ENCODE data around the gene LIN28A.
"Not testable (repeated sequence)": the region's sequence is repeated elsewhere in the genome, so short reads cannot be mapped to it uniquely, and the experiment has no call there.

Gene LIN28A

GRCh38 chr1:26372039-26372438, 38.6 kb upstream of the LIN28A start:
- H2AFZ ChIP-seq (ENCODE audit: low read depth, low read length) = no peak overlapping the region
- peaks cover 5% of the 10 kb centered on the region; the same call in 1 of the 2 replicates for H3K4me1 ChIP-seq (ENCODE audit: insufficient read depth, low read length)
- no peaks in the 10 kb centered on the region for H3K36me3 ChIP-seq (ENCODE audit: insufficient read depth, low read length)
- no peak for ATAC-seq (ENCODE audit: insufficient read depth, low read depth)
- H3K27me3 ChIP-seq (ENCODE audit: insufficient read depth, low read length, poor library complexity) = no peaks in the 10 kb centered on the region
- H3K9ac ChIP-seq (ENCODE audit: low read depth, low read length) = no peak overlapping the region
- H4K20me1 ChIP-seq (ENCODE audit: insufficient read depth, low read length) = no peaks in the 10 kb centered on the region
- H3K9me3 ChIP-seq (ENCODE audit: insufficient read depth, low read length, severe bottlenecking) = no peaks in the 10 kb centered on the region
- no peak for DNase-seq
- no peaks in the 10 kb centered on the region for H3K79me2 ChIP-seq (ENCODE audit: insufficient read depth, low read length)
- H3K4me3 ChIP-seq (ENCODE audit: low read depth in 1 of 2, low read length in 2 of 2) = no peak overlapping the region
- H3K4me2 ChIP-seq (ENCODE audit: insufficient read depth, low read length) = no peak overlapping the region
- TF ChIP-seq CTCF (IDR thresholded peaks at IDR 0.05; ENCODE audit: borderline replicate concordance, extremely low read depth, low read length, poor library complexity, severe bottlenecking) (no peak), EZH2 (IDR thresholded peaks at IDR 0.05; ENCODE audit: borderline replicate concordance, low read depth, low read length, severe bottlenecking) (no peak)
- H3K27ac ChIP-seq (ENCODE audit: low read length) = no peak overlapping the region

GRCh38 chr1:26372611-26373010, 38.0 kb upstream of the LIN28A start, which contains the start of gene ZNF683:
TSS of gene ZNF683 (minus strand) at chr1:26372750. CDS start at chr1:26368571, 4,179 bp downstream.
- not testable (repeated sequence) for H2AFZ ChIP-seq (ENCODE audit: low read depth, low read length); H4K20me1 ChIP-seq (ENCODE audit: insufficient read depth, low read length); H3K4me3 ChIP-seq (ENCODE audit: low read depth in 1 of 2, low read length in 2 of 2); H3K9ac ChIP-seq (ENCODE audit: low read depth, low read length); H3K27me3 ChIP-seq (ENCODE audit: insufficient read depth, low read length, poor library complexity); DNase-seq; H3K4me2 ChIP-seq (ENCODE audit: insufficient read depth, low read length); ATAC-seq (ENCODE audit: insufficient read depth, low read depth); H3K27ac ChIP-seq (ENCODE audit: low read length); H3K9me3 ChIP-seq (ENCODE audit: insufficient read depth, low read length, severe bottlenecking); H3K36me3 ChIP-seq (ENCODE audit: insufficient read depth, low read length); H3K79me2 ChIP-seq (ENCODE audit: insufficient read depth, low read length)
- peaks cover 11% of the 10 kb centered on the region for H3K4me1 ChIP-seq (ENCODE audit: insufficient read depth, low read length)

DNA sequence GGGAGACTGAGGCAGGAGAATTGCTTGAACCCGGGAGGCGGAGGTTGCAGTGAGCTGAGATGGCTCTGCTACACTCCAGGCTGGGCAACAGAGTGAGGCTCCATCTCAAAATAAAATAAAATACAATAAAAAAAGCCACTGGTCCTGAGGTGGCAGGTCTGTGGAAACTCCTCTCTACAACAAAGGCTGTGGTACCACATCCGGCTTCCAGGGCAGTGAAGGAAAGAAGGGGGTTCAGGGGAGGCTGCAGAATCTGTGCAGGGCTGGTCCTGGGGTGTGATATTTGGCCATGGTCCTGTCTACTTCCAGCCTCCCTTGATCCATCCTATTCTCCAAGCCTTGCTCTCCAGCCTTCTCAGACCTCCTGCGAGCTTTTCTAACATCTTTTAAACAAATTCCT, 37.3 kb upstream of the LIN28A start:
- no peak overlapping the region for H3K9ac ChIP-seq (ENCODE audit: low read depth, low read length)
- no peaks in the 10 kb centered on the region for H3K9me3 ChIP-seq (ENCODE audit: insufficient read depth, low read length, severe bottlenecking)
- DNase-seq (peak; percentile 41), ATAC-seq (ENCODE audit: insufficient read depth, low read depth) (peak; percentile 55)
- no peaks in the 10 kb centered on the region for H3K79me2 ChIP-seq (ENCODE audit: insufficient read depth, low read length)
- H3K27ac ChIP-seq (ENCODE audit: low read length) = no peak overlapping the region
- H3K36me3 ChIP-seq (ENCODE audit: insufficient read depth, low read length) = no peaks in the 10 kb centered on the region
- H3K4me1 ChIP-seq (ENCODE audit: insufficient read depth, low read length) = peaks cover 18% of the 10 kb centered on the region
- no peak for TF ChIP-seq EZH2 (IDR thresholded peaks at IDR 0.05; ENCODE audit: borderline replicate concordance, low read depth, low read length, severe bottlenecking)
- H3K4me2 ChIP-seq (ENCODE audit: insufficient read depth, low read length) = no peak overlapping the region
- no peak overlapping the region for H2AFZ ChIP-seq (ENCODE audit: low read depth, low read length)
- no peaks in the 10 kb centered on the region for H3K27me3 ChIP-seq (ENCODE audit: insufficient read depth, low read length, poor library complexity)
- H3K4me3 ChIP-seq (ENCODE audit: low read depth in 1 of 2, low read length in 2 of 2) = no peak overlapping the region
- 0 out of 2 replicates have a peak, but pooled peaks cover 2% of the 10 kb centered on the region for H4K20me1 ChIP-seq (ENCODE audit: insufficient read depth, low read length)

DNA sequence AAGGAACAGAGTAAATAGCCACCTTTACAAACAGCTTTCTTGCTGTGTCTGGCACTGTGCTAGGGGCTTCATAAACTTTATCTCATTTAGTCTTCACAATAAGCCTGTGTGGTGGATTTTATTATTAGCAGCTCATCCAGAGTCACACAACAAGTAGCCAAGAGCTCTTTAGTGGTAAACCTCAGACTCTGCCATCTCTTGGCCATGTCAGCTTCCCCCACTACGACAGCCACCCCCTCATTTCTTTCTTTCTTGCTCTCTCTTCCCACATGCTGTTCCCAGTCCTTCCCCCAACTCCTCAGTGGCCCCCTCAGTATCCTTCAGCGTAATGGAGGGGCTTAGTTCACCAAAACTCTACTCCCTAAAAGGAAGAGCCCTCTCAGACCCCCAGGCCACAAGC, 36.8 kb upstream of the LIN28A start:
- Histone ChIP-seq H3K27me3 (ENCODE audit: insufficient read depth, low read length, poor library complexity) (no peaks in the 10 kb centered on the region), H3K4me1 (ENCODE audit: insufficient read depth, low read length) (peaks cover 23% of the 10 kb centered on the region), H3K9me3 (ENCODE audit: insufficient read depth, low read length, severe bottlenecking) (no peaks in the 10 kb centered on the region), H3K36me3 (ENCODE audit: insufficient read depth, low read length) (no peaks in the 10 kb centered on the region), H3K27ac (ENCODE audit: low read length) (no peak overlapping the region), H3K4me2 (ENCODE audit: insufficient read depth, low read length) (no peak overlapping the region), H3K9ac (ENCODE audit: low read depth, low read length) (no peak overlapping the region), H3K79me2 (ENCODE audit: insufficient read depth, low read length) (no peaks in the 10 kb centered on the region), H4K20me1 (ENCODE audit: insufficient read depth, low read length) (0 out of 2 replicates have a peak, but pooled peaks cover 2% of the 10 kb centered on the region), H3K4me3 (ENCODE audit: low read depth in 1 of 2, low read length in 2 of 2) (no peak overlapping the region), H2AFZ (ENCODE audit: low read depth, low read length) (no peak overlapping the region)
- ATAC-seq (ENCODE audit: insufficient read depth, low read depth) = no peak
- no peak for DNase-seq
- no peak for TF ChIP-seq CTCF (IDR thresholded peaks at IDR 0.05; ENCODE audit: borderline replicate concordance, extremely low read depth, low read length, poor library complexity, severe bottlenecking)
- TF ChIP-seq EZH2 (IDR thresholded peaks at IDR 0.05; ENCODE audit: borderline replicate concordance, low read depth, low read length, severe bottlenecking) = no peak

DNA sequence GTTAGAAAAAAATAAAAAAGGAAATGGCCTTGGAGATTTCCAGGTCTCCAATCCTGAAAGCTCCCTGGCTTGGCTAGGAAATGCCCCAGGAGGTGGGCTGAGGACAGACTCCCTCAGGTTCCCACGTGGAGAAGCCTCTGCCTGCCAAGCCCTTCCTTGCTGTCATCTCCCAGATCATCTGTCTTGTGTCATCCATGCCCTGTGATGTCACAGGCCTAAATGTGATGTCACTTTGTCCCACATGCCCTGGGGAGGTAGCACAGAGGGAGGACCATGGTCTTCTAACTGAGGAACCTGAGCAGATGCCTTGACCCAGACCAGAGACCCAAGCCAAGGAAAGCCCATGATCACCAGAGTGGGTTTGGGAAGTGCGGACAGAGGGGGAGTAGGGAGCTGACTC, 36.3 kb upstream of the LIN28A start:
- H3K36me3 ChIP-seq (ENCODE audit: insufficient read depth, low read length); DNase-seq; ATAC-seq (ENCODE audit: insufficient read depth, low read depth): not testable (repeated sequence)

More for the DNA sequence above, 36.3 kb upstream of the LIN28A start:
- not testable (repeated sequence) for H4K20me1 ChIP-seq (ENCODE audit: insufficient read depth, low read length); H3K79me2 ChIP-seq (ENCODE audit: insufficient read depth, low read length); H2AFZ ChIP-seq (ENCODE audit: low read depth, low read length); H3K27me3 ChIP-seq (ENCODE audit: insufficient read depth, low read length, poor library complexity); H3K4me3 ChIP-seq (ENCODE audit: low read depth in 1 of 2, low read length in 2 of 2); H3K9me3 ChIP-seq (ENCODE audit: insufficient read depth, low read length, severe bottlenecking); H3K4me2 ChIP-seq (ENCODE audit: insufficient read depth, low read length); H3K27ac ChIP-seq (ENCODE audit: low read length); H3K9ac ChIP-seq (ENCODE audit: low read depth, low read length)
- H3K4me1 ChIP-seq (ENCODE audit: insufficient read depth, low read length) = peaks cover 27% of the 10 kb centered on the region
